HCEC 1CT (cell line): Measurements from ENCODE around the gene OR51E1.

Experiments used
- DNase-seq: peaks from one replicate; pipeline ENCODE4 v3.0.0-alpha.2; 2017

The OR51E1 gene

DNA sequence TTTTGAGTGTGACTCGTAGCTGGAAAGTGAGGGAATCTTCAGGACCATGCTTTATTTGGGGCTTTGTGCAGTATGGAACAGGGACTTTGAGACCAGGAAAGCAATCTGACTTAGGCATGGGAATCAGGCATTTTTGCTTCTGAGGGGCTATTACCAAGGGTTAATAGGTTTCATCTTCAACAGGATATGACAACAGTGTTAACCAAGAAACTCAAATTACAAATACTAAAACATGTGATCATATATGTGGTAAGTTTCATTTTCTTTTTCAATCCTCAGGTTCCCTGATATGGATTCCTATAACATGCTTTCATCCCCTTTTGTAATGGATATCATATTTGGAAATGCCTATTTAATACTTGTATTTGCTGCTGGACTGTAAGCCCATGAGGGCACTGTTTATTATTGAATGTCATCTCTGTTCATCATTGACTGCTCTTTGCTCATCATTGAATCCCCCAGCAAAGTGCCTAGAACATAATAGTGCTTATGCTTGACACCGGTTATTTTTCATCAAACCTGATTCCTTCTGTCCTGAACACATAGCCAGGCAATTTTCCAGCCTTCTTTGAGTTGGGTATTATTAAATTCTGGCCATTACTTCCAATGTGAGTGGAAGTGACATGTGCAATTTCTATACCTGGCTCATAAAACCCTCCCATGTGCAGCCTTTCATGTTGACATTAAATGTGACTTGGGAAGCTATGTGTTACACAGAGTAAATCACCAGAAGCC is 11.0 kb downstream of the OR51E1 start:
- no peak for DNase-seq

DNA sequence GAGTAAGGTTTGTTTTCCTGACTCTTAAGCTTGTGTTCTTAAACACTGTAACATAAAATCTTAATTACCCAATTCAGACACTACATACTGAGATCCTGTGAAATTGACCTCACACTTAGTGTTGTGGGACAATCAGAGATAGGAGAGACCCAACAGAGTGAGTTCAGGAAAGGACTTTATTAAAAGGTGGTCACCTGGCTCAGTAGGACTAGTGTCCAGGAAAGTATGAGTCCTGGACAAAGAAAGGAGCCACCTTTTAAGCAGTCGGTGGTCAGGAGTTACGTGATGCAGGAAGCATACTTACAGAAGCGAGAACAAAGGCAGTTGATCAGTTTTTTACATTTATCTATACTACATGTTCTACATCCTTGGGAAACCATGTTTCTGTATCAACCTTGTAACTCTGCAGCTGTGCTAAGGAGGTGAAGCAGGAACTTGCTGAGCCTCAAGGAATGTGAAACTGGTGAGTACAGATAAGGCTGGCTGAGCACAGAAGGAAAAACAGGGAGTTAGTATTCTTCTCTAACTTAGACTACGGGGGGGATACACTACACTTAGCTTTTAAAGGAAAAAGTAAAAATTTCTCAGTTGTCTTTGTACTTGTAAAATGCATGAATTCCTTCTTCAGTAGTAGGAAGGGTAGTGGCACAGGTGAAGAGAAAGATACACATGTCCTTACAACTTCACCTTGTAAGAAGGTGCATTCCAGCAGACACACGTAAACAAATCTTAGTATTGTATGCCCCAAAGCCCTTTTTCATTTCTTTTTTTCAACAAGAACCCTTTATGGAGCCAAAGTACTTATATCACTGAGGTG is 15.1 kb downstream of the OR51E1 start:
- no peak for DNase-seq

DNA sequence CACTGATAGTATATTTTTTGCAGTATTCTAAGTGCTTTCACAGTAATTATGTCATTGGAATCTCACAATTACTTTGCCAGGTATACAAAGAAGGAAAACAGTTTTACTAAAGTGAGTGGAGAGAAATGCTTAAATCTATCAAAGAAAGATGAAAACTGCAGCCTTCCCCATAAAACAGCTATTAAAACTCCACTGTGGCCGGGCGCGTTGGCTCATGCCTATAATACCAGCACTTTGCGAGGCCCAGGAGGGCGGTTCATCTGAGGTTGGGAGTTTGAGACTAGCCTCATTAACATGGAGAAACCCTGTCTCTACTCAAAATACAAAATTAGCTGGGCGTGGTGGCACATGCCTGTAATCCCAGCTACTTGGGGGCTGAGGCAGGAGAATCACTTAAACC is 19.1 kb downstream of the OR51E1 start:
- no peak for DNase-seq

DNA sequence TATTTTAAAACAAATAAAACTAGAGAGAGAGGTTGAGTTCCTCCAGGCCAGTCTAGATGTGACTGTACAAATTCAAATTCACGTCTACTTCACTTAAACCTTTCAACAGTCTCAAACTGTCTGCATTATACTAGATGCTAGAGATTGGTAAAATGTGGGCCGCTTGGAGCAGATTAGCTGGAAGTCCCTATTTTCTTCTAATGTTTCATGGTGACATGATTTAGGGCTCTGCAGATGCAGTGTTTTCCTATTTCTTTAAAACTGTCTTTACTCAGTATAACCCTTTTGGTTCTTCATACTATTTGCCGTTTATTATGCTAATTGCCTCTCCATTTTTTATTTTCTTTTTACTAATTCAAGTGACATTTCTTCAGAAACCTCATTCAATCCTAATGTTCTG is 20.4 kb downstream of the OR51E1 start:
- DNase-seq: no peak

DNA sequence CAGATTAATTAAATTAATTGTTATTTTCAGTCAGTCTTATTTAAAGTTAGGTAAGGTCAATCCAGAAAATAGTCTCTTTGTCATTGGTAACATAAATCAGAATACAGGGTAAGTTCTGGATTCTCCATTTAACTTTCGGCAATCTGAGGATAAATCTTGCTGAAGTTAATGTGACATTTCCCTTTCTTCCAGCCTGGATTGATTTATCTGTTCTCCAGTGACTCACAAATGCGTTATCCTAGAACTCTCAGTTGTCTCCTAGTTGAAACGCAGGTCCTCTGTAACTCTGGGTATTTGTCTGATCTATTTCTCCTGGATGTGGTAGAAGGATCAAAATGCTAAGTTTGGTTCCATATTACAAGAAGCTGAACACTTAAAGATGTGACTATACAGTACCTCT is 21.0 kb downstream of the OR51E1 start:
- peak; percentile 38 for DNase-seq

DNA sequence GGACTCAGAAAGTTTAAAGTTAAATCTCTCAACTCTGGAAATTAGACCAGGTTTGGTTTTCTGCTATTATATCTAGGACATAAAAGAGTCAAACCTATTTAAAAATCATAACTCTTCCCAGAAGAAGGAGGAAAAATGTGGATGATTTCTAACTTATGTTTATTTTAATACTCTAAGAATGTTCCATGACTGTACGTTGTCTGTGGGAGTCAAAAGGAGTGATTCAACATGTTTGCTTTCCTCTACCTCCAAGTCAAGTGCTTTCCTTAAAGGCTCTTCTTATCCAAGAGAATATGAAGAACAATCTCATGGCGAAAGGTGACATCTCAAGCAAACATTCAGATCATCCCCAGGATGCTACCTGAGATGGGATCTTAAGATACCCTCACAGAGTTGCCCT is 21.6 kb downstream of the OR51E1 start:
- peak; percentile 64 for DNase-seq

DNA sequence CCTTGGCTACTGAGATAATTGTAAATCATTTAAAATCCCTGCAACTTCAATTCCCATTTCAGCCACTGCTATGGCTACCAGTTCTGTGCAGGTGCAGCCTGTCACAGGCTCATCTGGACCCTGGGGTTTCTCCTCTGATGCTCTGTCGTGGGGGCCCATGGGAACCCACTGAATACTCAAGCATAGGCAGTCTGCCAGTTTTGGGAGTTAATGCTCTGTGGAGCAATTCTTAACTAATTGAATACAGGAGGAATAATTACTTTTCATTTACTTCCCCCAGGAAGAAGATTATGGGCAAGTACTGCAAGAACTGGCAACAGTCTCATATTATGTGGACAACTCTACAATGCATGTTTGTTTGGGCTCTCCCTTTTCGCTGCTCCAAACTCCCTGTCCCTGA is 28.0 kb downstream of the OR51E1 start:
- DNase-seq: no peak

GRCh38 chr11:4672470-4672869 is 28.7 kb downstream of the OR51E1 start:
- DNase-seq: peak; percentile 66

GRCh38 chr11:4673781-4674180 is 30.0 kb downstream of the OR51E1 start:
- DNase-seq: no peak

DNA sequence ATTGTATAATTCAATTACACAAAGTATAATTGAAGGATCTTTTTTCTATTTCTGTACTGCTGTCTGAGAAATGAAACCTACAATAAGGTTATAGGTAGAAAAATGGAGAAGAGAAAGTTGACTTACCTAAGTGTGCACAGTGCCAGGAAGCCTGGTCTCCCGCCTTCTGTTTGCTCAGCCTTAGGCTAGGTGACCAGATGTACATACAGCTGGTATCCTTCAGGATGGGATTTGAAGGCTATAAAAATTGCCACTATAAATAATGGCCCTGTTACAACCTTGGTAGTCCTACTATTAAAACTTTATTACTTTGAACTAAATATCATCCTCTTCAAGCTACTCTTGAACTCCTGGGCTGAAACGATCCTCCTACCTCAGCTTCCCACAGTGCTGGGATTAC is 34.2 kb downstream of the OR51E1 start:
- no peak for DNase-seq

- no peak for DNase-seq
Measured at GRCh38 chr11:4680341-4680740, 36.6 kb downstream of the OR51E1 start.

DNA sequence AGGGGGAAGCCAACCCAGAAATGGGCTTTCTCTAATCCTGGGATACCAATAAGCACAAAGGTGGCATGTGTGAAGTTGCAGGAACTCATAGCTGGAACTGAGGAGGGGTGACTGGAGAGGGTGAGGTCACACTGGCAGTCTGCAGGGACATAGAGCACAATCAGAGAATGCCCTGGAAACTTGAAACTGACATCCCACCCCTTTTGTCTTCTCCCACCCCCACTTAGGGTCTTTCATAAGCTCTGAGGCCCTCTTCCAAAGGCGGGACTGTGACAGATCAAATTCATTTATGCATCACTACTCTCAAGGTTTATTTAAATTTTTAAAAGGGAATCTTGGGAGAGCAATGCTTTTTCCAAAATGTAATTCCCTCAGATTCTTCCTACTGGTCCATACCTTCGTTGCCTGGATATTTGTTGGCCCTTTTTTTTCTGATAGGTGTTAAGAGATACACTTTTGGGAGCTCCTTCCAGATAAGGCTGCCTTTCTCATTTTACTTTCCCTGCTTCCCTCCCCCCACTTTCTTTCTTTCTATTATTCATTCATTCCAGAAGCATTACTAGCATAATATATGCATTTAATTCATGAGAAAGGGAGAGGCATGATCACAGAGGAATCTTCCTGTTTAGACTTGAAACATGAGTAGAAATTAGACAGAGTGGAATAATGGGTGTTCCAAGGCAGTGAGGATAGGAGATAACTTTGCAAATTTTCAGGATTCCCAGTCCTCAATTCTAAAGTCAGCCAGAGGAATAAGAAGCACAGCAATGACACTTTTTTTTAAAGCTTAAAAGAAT is 39.0 kb downstream of the OR51E1 start:
- peak; percentile 72 for DNase-seq

DNA sequence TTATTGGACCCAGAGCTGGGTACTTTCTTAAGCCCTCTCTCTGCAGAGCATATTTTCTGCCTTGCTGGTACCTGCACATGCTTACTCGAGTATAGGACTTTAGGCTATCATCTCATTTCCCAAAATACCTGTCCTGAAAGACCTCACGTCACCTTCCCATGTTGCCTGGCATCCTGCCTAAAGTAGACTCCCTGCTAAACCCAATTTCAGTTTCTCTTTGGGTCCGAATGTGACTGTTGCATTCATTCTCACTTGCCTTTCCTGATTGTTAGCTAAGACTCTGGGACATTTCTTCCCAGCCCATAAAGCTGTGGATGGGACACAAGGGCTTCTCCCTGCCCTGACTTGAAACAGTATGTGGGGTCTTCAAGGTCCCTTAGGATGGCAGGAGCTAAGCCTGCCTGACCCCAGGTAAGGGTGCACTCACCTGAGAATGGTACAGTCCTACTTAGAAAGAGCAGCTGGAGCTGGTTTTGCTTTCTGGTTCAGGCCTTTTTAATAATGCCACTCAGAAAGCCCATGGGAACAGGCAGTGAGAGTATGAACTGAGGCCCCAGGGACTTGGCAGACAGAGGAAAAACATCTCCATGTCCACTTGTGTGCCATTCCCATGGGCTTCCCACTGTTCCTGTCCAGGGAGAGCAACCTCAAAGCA is 41.0 kb downstream of the OR51E1 start:
- DNase-seq: no peak

DNA sequence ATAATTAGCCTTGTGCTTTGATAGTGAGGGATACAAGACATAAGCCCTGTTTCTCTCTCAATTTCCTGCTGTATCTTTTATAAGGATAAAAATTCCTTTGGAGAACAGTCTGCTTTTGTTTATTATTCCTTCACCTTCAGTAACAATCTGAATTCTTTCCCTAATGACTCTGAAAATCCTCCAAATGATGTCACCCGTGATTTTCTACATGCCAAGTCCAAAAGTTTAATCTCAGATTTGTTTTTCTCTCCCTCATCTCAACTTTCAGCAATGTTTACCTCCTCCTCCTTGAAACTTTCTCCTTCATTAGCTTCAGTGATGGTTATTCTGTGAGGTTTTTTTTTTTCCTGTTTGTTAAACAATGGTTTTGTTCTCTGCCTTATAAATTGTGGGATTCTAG is 51.7 kb downstream of the OR51E1 start:
- DNase-seq: no peak

DNA sequence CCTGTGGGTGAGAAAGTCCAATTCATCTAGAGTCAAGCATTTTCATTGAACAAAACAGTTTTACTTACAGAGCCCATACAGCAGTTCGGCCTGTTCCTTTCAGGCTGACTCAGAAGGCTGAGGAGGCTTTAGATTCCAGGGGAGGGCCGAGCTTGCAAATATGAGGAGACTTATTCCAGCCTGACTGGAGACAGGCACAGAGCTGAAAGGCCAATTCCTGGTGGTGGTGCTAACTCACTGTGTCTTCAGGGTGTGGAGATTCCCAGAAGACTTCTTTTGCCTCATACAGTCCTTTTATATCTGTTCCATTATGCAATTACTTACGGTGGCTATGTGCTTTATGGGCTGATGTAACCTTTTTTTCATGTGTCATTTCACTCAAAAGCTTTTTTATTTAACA is 53.8 kb downstream of the OR51E1 start, which contains the start of gene OR51E2:
TSS of gene OR51E2 (minus strand) at position 269 of the 400 bp plus-strand sequence. CDS start 15,142 bp downstream, outside the sequence.
- DNase-seq: peak; percentile 44

DNA sequence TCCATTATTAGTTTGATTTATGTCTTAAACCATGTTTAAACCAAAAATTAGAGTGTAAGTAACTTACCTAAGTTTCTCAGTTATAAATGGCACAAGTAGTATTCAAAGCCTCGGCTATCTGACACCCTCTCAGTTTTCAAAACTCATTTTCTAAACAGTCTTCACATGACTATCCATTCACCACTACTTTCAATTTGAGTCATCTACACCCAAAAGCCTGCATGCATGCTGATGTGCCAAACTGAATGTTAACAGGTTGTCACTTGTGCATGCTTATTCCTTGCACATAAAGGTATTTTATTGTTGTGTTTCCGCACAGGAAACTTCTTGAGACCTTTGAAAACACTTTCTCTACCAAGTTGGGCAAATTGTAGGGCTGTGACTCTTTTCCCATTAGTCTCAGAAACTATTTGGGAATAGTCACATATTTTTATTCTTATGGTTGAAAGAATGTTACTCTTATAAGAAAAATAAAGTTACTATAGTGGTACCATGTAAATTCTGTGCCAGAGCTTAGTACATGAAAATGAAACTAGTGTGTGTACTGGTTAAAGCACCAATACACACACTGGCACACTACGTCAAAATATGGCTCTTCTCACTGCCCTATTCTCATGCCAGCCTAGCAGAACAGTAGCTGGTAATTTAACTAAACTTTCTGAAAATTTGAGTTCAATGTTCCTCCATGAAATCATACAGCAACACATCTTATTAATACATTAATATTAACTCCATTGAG is 56.1 kb downstream of the OR51E1 start:
- no peak for DNase-seq

DNA sequence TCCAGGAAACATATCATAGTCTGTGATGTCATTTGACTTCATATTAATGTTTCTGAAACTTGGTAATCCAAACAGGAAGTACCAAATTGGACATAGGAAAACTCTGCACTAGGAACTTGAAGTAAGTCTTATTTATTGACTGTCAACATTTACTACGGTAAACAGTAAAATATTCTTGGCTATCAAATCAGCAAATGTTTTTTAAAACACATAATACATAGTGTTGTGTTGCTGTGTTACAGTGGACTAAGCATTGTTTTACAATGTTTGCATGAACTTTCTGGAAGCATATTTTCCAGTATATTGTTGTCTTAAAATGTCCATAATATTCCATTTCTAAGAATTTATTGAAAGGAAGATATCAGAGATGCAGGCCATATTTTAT is 56.6 kb downstream of the OR51E1 start:
- DNase-seq: no peak

- DNase-seq: no peak
Measured at GRCh38 chr11:4704054-4704789, 60.4 kb downstream of the OR51E1 start, which contains the start of gene MMP26. Gene MMP26 (plus strand): TSS chr11:4704784.

DNA sequence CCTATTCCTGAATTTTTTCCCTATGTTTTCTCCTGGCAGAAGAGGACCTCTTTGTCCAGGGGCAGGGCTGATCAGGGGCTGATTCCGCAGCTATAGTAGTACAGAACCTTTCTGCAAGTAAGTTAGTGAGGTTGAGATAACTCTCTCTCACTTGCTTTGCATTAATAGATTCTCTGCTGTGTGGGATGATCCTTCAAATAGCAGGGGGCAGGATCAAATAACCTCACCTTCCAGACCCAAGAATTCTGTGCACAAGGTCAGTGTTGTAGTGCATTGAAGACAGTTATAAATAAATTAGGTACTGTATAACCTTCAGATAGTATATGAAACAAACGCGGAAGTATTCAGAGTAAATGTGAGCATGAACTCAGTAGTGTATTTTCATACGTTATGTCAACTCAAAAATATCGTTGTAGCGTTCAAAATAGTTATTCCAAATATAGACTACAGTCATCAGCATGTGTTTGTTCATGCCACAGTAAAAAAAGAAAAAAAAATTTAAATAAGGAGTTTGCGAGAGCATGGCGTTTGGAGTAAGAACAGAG is 61.1 kb downstream of the OR51E1 start:
- DNase-seq: no peak
